Astrocyte (in vitro differentiated cells and primary cell): ENCODE measurements around the gene NUDT12.

Experiments
- CTCF ChIP-seq: IDR thresholded peaks from 2 replicates; pipeline ENCODE4 v1.5.1; 2011; ENCODE audit warnings: low read depth, mild to moderate bottlenecking, inconsistent platforms, low read length, moderate library complexity; ENCODE audit not compliant: insufficient read depth
- EZH2 ChIP-seq: IDR thresholded peaks from 2 replicates; pipeline ENCODE4 v1.6.1; 2012; ENCODE audit warnings: mild to moderate bottlenecking, low read length, inconsistent platforms; ENCODE audit not compliant: insufficient read depth

DNA sequence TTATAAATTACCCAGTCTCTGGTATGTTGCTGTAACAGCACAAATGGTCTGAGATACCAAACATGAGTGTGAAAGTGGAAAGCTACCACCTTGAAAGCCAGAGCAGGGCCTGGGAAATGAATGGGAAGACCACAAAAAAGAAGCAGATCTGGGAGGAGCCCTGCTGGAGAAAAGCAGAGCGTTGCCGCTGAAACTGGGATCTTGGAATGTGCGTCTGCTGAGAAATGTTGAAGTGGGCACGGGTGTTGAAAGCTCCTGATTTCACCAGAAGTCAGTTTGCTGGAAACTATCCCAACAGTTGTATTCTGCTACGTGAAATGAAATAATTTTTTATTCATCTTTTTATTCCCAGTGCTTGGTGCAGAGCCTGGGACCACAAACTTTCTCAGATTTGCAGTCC, 40.0 kb downstream of the NUDT12 start:
- TF ChIP-seq CTCF (no peak), EZH2 (no peak)
